ENCODE data around the gene TIMD4. TPM values are rescaled to one million over a fixed set of nuclear protein-coding genes. Genes with fewer than 3 reads are reported as not detected.

The TIMD4 gene
- total RNA-seq, 4 donors from 2014 or later = 1.0 TPM; not detected in 3

DNA sequence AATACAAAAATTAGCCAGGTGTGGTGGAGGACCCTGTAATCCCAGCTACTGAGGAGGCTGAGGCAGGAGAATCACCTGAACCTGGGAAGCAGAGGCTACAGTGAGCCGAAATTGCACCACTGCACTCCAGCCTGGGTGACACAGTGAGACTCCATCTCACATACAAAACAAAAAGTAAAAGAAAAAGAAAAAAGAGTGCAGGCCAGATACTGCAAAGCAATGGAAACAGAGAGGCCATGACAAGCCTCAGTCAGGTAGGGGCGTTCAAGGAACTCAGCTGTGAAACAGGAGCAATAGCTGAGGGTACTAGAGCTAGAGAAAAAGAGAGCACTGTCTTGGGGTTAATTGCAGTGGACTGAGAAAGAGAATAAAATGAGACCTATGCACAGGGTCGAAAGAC, 56.2 kb downstream of the TIMD4 start:
- Histone ChIP-seq H3K36me3 (no peaks in the 10 kb centered on the region), H3K27ac (no peak overlapping the region), H3K4me1 (no peaks in the 10 kb centered on the region), H3K9me3 (no peaks in the 10 kb centered on the region), H3K4me3 (no peak overlapping the region), H3K27me3 (no peaks in the 10 kb centered on the region)
- intact Hi-C loops (cut with DNase I; ENCODE audit: low total_unique reads) = no loop called here
- TF ChIP-seq POLR2A (IDR thresholded peaks at IDR 0.05) (no peak), CTCF (IDR thresholded peaks at IDR 0.05) (no peak)
- DNase-seq = no peak

DNA sequence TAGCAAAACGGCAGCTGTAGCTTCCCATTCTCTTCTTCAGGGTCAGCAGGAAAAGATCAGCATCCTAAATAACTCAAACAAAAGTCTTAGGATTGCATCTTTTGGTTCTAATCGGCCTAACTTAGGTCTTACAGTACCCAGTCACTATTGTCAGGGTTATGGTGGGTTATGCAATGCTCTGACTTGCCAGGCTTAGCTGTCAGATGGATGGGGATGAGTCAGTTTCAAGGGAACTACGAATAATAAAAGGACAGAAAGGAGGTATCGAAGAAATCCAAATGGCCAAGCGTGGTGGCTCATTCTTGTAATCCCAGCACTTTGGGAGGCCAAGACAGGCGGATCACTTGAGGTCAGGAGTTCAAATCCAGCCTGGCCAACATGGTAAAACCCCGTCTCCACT, 66.5 kb downstream of the TIMD4 start:
- no peak for TF ChIP-seq CTCF (IDR thresholded peaks at IDR 0.05)
- no peak for TF ChIP-seq POLR2A (IDR thresholded peaks at IDR 0.05)
- Histone ChIP-seq H3K36me3 (no peaks in the 10 kb centered on the region), H3K27ac (no peak overlapping the region), H3K4me1 (no peaks in the 10 kb centered on the region), H3K9me3 (no peaks in the 10 kb centered on the region), H3K27me3 (no peaks in the 10 kb centered on the region), H3K4me3 (no peak overlapping the region)
- intact Hi-C loops (cut with DNase I; ENCODE audit: low total_unique reads) = no loop called here
- DNase-seq = no peak

- TF ChIP-seq POLR2A (IDR thresholded peaks at IDR 0.05) (no peak), CTCF (IDR thresholded peaks at IDR 0.05) (no peak)
- DNase-seq = no peak
- Histone ChIP-seq H3K4me3 (no peak overlapping the region), H3K4me1 (no peaks in the 10 kb centered on the region), H3K9me3 (no peaks in the 10 kb centered on the region), H3K27ac (no peak overlapping the region), H3K27me3 (no peaks in the 10 kb centered on the region), H3K36me3 (no peaks in the 10 kb centered on the region)
- intact Hi-C loops (cut with DNase I; ENCODE audit: low total_unique reads) = no loop called here
Observed at GRCh38 chr5:156893517-156893916, 69.5 kb downstream of the TIMD4 start.

GRCh38 chr5:156892864-156893263, 70.2 kb downstream of the TIMD4 start:
- TF ChIP-seq POLR2A (IDR thresholded peaks at IDR 0.05) = no peak
- no peak for TF ChIP-seq CTCF (IDR thresholded peaks at IDR 0.05)
- intact Hi-C loops (cut with DNase I; ENCODE audit: low total_unique reads) = no loop called here

DNA sequence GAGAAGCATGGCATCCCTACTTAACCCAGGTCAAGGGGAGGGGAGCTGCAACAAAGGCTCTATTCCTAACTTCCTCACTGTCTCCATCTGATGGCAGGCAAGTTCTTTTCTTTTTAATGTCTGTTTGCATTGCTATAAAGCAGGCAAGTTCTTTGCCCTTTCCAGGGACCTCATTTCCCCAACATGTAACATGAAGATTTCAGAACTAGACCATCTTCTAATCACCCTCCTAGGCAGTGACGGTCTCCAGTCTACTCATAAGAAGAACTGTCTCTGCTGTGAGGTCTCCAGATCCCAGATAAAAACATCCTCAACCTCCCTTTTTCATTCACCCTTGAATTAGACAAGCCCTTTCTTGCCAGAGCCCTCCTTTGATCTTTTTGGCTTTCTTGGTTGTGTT, 70.8 kb downstream of the TIMD4 start:
- Histone ChIP-seq H3K9me3 (no peaks in the 10 kb centered on the region), H3K27me3 (no peaks in the 10 kb centered on the region), H3K4me1 (no peaks in the 10 kb centered on the region), H3K4me3 (no peak overlapping the region), H3K36me3 (no peaks in the 10 kb centered on the region), H3K27ac (no peak overlapping the region)
- no peak for DNase-seq
- intact Hi-C loops (cut with DNase I; ENCODE audit: low total_unique reads) = no loop called here
- TF ChIP-seq POLR2A (IDR thresholded peaks at IDR 0.05) = no peak
- no peak for TF ChIP-seq CTCF (IDR thresholded peaks at IDR 0.05)

More at GRCh38 chr5:156892864-156893263, 70.2 kb downstream of the TIMD4 start:
- Histone ChIP-seq H3K36me3 (no peaks in the 10 kb centered on the region), H3K27ac (no peak overlapping the region), H3K4me1 (no peaks in the 10 kb centered on the region), H3K4me3 (no peak overlapping the region), H3K27me3 (no peaks in the 10 kb centered on the region), H3K9me3 (no peaks in the 10 kb centered on the region)
- DNase-seq = no peak
